Prostate gland (tissue), 2 donors: ENCODE results near the gene GPR183. TPM values are rescaled to one million over a fixed set of nuclear protein-coding genes. Genes with fewer than 3 reads are reported as not detected.

ENCODE experiments used
- DNase-seq: peaks from one replicate; pipeline ENCODE4 v3.0.0-alpha.2; 2019; ENCODE audit warnings: low spot score
- H3K27ac ChIP-seq, 2 donors: fragments of 200-600 bp; sonication (generic); 2 replicates each; pipeline ENCODE4 v1.5.1; 2017 to 2019
- H3K27me3 ChIP-seq: fragments of 200-600 bp; sonication (generic); replicated peaks from 2 replicates; pipeline ENCODE4 v1.5.1; 2019; ENCODE audit not compliant: insufficient read depth
- H3K36me3 ChIP-seq, 2 donors: fragments of 200-600 bp; sonication (generic); 1 replicate in 1 of 2; 2 replicates in 1 of 2; pipeline versions ENCODE4 v1.5.1 to v1.8.1; 2017 to 2019
- H3K4me1 ChIP-seq: fragments of 200-600 bp; sonication (generic); replicated peaks from 2 replicates; pipeline ENCODE4 v1.5.1; 2019
- H3K4me3 ChIP-seq, 2 donors: fragments of 200-600 bp; sonication (generic); 2 replicates each; pipeline ENCODE4 v1.5.1; 2017 to 2019
- H3K9me3 ChIP-seq: fragments of 200-600 bp; sonication (generic); 2 replicates; pipeline ENCODE4 v1.5.1; 2017
- CTCF ChIP-seq, 4 experiments: fragments of 200-600 bp in 2 of 4; fragments of 450-650 bp in 2 of 4; sonication (generic) in 2 of 4; IDR thresholded peaks; 1 replicate in 3 of 4; 2 replicates in 1 of 4; pipeline ENCODE4 v1.5.1; 2016 to 2019; ENCODE audit warnings: antibody characterized with exemption in 4 of 4, mild to moderate bottlenecking in 2 of 4, moderate library complexity in 2 of 4
- POLR2A ChIP-seq: fragments of 450-650 bp; IDR thresholded peaks from one replicate; pipeline ENCODE4 v1.6.1; 2016; ENCODE audit warnings: antibody characterized with exemption, mild to moderate bottlenecking
- POLR2AphosphoS5 ChIP-seq: sonication (generic); formaldehyde crosslinking; IDR thresholded peaks from one replicate; pipeline ENCODE4 v1.6.1; 2017; ENCODE audit warnings: antibody characterized with exemption
- WGBS: methylation state at CpG from one replicate; pipeline ENCODE4 v1.1.5; 2018; 5-methylcytosine and 5-hydroxymethylcytosine counted together
- intact Hi-C: fragments of 100-400 bp; cut with DNase I; formaldehyde crosslinking; loops from one replicate; pipeline ENCODE4 v1.14.2; 2022
- total RNA-seq, 2 donors: library from RNA; depleted of rRNA; stranded (reverse); fragments of >200 nt; gene quantifications; one replicate each; pipeline ENCODE4 v1.1.0, GENCODE V29; 2016

The GPR183 gene
- total RNA-seq, 2 donors from 2014 or later = 2.6 to 3.8 TPM

- no peak overlapping the region for H3K27ac ChIP-seq
These were observed 14.5 kb upstream of the GPR183 start for GRCh38 chr13:99321709-99322108.

GRCh38 chr13:99320693-99321481 lies 13.7 kb upstream of the GPR183 start:
- TF ChIP-seq POLR2AphosphoS5 (no peak), CTCF (IDR thresholded peaks at IDR 0.05) (no peak)
- intact Hi-C loops = no loop called here
- no peaks in the 10 kb centered on the region for H3K27me3 ChIP-seq
- no peak overlapping the region for H3K4me3 ChIP-seq
- H3K27ac ChIP-seq = no peak overlapping the region
- H3K4me1 ChIP-seq = no peaks in the 10 kb centered on the region
- WGBS = 69% methylated on average over 5 of the region's 5 CpGs
- H3K36me3 ChIP-seq = no peaks in the 10 kb centered on the region
- no peaks in the 10 kb centered on the region for H3K9me3 ChIP-seq
- no peak for DNase-seq

More at GRCh38 chr13:99321709-99322108, 14.5 kb upstream of the GPR183 start:
- no peak for TF ChIP-seq CTCF (IDR thresholded peaks at IDR 0.05)
- TF ChIP-seq POLR2A = no peak
- TF ChIP-seq POLR2AphosphoS5 = no peak
- no peak overlapping the region for H3K4me3 ChIP-seq
- no peaks in the 10 kb centered on the region for H3K9me3 ChIP-seq
- H3K36me3 ChIP-seq = no peaks in the 10 kb centered on the region
- intact Hi-C loops = no loop called here
- DNase-seq = no peak
- H3K27me3 ChIP-seq = no peaks in the 10 kb centered on the region
- H3K4me1 ChIP-seq = no peaks in the 10 kb centered on the region

GRCh38 chr13:99316657-99317256 lies 9.6 kb upstream of the GPR183 start:
- Histone ChIP-seq H3K36me3 (no peaks in the 10 kb centered on the region), H3K9me3 (no peaks in the 10 kb centered on the region), H3K4me1 (no peaks in the 10 kb centered on the region), H3K4me3 (no peak overlapping the region), H3K27me3 (no peaks in the 10 kb centered on the region), H3K27ac (no peak overlapping the region)
- DNase-seq = no peak
- intact Hi-C loops = no loop called here
- 87% methylated on average over 6 of the region's 6 CpGs for WGBS
- no peak for TF ChIP-seq CTCF (IDR thresholded peaks at IDR 0.05)
- no peak for TF ChIP-seq POLR2AphosphoS5
- no peak for TF ChIP-seq POLR2A

GRCh38 chr13:99316224-99316623 lies 9.0 kb upstream of the GPR183 start:
- Histone ChIP-seq H3K27ac (no peak overlapping the region), H3K36me3 (no peaks in the 10 kb centered on the region), H3K9me3 (no peaks in the 10 kb centered on the region), H3K27me3 (no peaks in the 10 kb centered on the region), H3K4me3 (no peak overlapping the region), H3K4me1 (no peaks in the 10 kb centered on the region)
- TF ChIP-seq POLR2A = no peak
- no peak for TF ChIP-seq CTCF (IDR thresholded peaks at IDR 0.05)
- TF ChIP-seq POLR2AphosphoS5 = no peak
- intact Hi-C loops = no loop called here
- WGBS = 91% methylated on average over 2 of the region's 2 CpGs
- no peak for DNase-seq

- H3K27ac ChIP-seq = no peak overlapping the region
- intact Hi-C loops = no loop called here
- no peaks in the 10 kb centered on the region for H3K9me3 ChIP-seq
- 92% methylated on average over 6 of the region's 6 CpGs for WGBS
- no peak for TF ChIP-seq POLR2AphosphoS5
- TF ChIP-seq CTCF (IDR thresholded peaks at IDR 0.05) = no peak
- no peak for TF ChIP-seq POLR2A
- no peaks in the 10 kb centered on the region for H3K4me1 ChIP-seq
- no peak for DNase-seq
- no peak overlapping the region for H3K4me3 ChIP-seq
- H3K27me3 ChIP-seq = no peaks in the 10 kb centered on the region
- H3K36me3 ChIP-seq = no peaks in the 10 kb centered on the region
These were observed 8.0 kb upstream of the GPR183 start for GRCh38 chr13:99315186-99315585.
